NCI-H446 (cell line): ENCODE data around the gene POMGNT1.

ENCODE experiments used
- DNase-seq, 2 experiments: peaks; one replicate each; lab custom pipeline; 2025; lab: John Stamatoyannopoulos, UW

Gene POMGNT1

GRCh38 chr1:46157916-46158311 lies 40.3 kb downstream of the POMGNT1 start:
- no peak for DNase-seq

- no peak for DNase-seq
Observed at GRCh38 chr1:46153732-46154131, 44.5 kb downstream of the POMGNT1 start.

DNA sequence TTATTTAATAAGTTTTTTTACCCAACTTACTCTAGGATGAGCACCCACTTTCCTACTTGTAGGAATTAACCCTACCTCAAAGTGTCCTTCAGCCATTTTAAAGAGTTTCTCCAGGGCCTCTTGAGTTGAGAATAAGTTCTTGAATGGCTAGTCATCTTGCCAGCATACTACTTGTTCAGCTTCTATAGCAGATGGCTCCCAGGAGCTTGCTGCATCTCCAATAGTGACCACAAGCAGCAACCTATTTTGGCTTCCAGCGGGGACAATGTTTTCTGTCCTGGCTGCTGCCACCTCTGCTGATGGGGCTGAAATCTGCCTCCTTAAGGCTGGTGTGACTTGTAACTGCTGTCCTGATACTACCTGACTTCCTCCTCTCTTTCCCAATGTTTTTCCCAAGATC lies 45.0 kb downstream of the POMGNT1 start:
- no peak for DNase-seq

- DNase-seq = no peak
Observed at GRCh38 chr1:46152016-46152415, 46.2 kb downstream of the POMGNT1 start.

DNA sequence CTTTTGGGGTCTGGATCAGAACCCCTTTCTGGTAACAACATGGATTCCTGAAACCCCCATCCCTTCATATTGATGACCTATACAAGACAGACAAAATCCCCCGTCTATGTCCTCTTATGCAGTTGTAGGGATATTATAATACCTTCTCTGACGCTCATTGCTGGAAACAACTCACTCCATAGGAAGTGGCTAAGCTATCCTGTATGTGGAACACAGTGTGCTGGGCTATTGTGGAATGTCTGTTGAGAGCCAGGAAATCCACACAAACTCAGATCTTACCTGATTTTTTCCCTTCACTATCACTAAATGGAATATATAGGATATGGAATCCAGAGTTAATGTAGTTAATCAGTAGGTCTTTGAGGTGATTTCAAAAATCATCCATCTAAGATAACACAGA lies 48.1 kb downstream of the POMGNT1 start:
- DNase-seq = no peak

DNA sequence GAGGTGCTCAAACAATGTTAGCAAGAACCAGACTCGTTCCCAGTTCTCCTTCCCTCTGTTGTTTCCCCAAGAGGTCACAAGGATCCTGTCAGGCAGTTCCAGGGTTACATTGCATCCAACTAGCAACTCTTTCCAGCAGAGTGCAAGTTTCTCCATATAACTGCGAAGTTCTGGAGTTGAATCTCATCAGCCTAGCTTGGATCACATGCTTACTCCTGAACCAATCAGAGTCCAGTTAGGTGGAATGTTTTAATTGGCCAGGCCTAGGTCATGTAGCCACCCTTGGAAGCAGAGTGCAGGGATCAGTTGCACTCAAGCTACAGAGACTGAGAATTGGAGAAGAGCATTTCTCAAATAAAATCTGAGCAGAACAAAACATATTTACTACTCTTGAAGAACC lies 49.9 kb downstream of the POMGNT1 start:
- no peak for DNase-seq
